Bone marrow (tissue), 2 donors: ENCODE results near the gene PLXDC2.

Experiments
- DNase-seq, 2 donors: peaks; one replicate each; lab custom pipeline; 2025; lab: John Stamatoyannopoulos, UW

Gene PLXDC2

GRCh38 chr10:19815731-19816410 lies 361 bp upstream of the PLXDC2 start:
- DNase-seq, result peak in 1 of 2 donors; percentile 64

GRCh38 chr10:19817231-19817933 lies 1.1 kb downstream of the PLXDC2 start:
- DNase-seq, result no peak

GRCh38 chr10:19818876-19819275 lies 2.6 kb downstream of the PLXDC2 start:
- no peak for DNase-seq

- no peak for DNase-seq
Measured at GRCh38 chr10:19819419-19820033, 3.3 kb downstream of the PLXDC2 start.

GRCh38 chr10:19824381-19825342 lies 8.4 kb downstream of the PLXDC2 start:
- DNase-seq, result no peak

- no peak for DNase-seq
Measured at GRCh38 chr10:19825700-19826099, 9.5 kb downstream of the PLXDC2 start.

- DNase-seq, result no peak
Measured at GRCh38 chr10:19826712-19827111, 10.5 kb downstream of the PLXDC2 start.

GRCh38 chr10:19828278-19829049 lies 12.2 kb downstream of the PLXDC2 start:
- no peak for DNase-seq

- no peak for DNase-seq
Measured at GRCh38 chr10:19832699-19833098, 16.5 kb downstream of the PLXDC2 start.

- DNase-seq, result no peak
Measured at GRCh38 chr10:19833170-19833824, 17.1 kb downstream of the PLXDC2 start.

GRCh38 chr10:19835952-19836351 lies 19.7 kb downstream of the PLXDC2 start:
- DNase-seq, result no peak

GRCh38 chr10:19839090-19839489 lies 22.9 kb downstream of the PLXDC2 start:
- no peak for DNase-seq

- no peak for DNase-seq
Measured at GRCh38 chr10:19839552-19839951, 23.3 kb downstream of the PLXDC2 start.

GRCh38 chr10:19840776-19841175 lies 24.5 kb downstream of the PLXDC2 start:
- DNase-seq, result no peak

- no peak for DNase-seq
Measured at GRCh38 chr10:19843487-19843886, 27.3 kb downstream of the PLXDC2 start.

GRCh38 chr10:19845503-19846368 lies 29.5 kb downstream of the PLXDC2 start:
- no peak for DNase-seq

- DNase-seq, result no peak
Measured at GRCh38 chr10:19847321-19847720, 31.1 kb downstream of the PLXDC2 start.

GRCh38 chr10:19848226-19848985 lies 32.2 kb downstream of the PLXDC2 start:
- no peak for DNase-seq

GRCh38 chr10:19853831-19854230 lies 37.6 kb downstream of the PLXDC2 start:
- no peak for DNase-seq
